H1 (cell line): ENCODE data around the gene PDIA2. TPM values are rescaled to one million over a fixed set of nuclear protein-coding genes. Genes with fewer than 3 reads are reported as not detected.

ENCODE experiments used
- BRCA1 ChIP-seq: IDR thresholded peaks from 2 replicates; pipeline ENCODE4 v1.6.1; 2012; ENCODE audit warnings: low read depth, low read length, improper control_type of control experiment
- RAD21 ChIP-seq, 2 experiments: IDR thresholded peaks in 1 of 2; conservative IDR thresholded peaks in 1 of 2; 2 replicates each; pipeline ENCODE4 v1.6.1; 2011; ENCODE audit warnings: low read depth in 2 of 2, low read length in 2 of 2, improper control_type of control experiment in 1 of 2, inconsistent platforms in 1 of 2, mild to moderate bottlenecking in 1 of 2, moderate library complexity in 1 of 2
- RNF2 ChIP-seq: fragments of 200-900, 300-1000 bp; sonication (generic); IDR thresholded peaks from 2 replicates; pipeline ENCODE4 v1.7.1; 2016; ENCODE audit warnings: borderline replicate concordance, low read depth, mild to moderate bottlenecking, antibody characterized with exemption, low read length; ENCODE audit not compliant: poor library complexity, severe bottlenecking; ENCODE audit errors: missing control alignments
- polyA plus RNA-seq, 7 experiments: library from polyadenylated mRNA; depleted of rRNA in 3 of 7; stranded (reverse) in 5 of 7; unstranded in 2 of 7; fragments of >200 nt in 5 of 7; fragments of 200-250 nt in 2 of 7; gene quantifications; 1 replicate in 5 of 7; 2 replicates in 1 of 7; 4 replicates in 1 of 7; pipeline versions ENCODE4 v1.2.1 to v1.2.3, GENCODE V29; 2011 to 2013; ENCODE audit warnings: missing spikeins in 2 of 7, mixed read lengths in 2 of 7
- total RNA-seq: library from RNA; stranded (reverse); fragmentation: NEBNext Ultra II Directional; extraction: Animal tissue kit (Norgen Biotek cat#: 25700); gene quantifications from 2 replicates; pipeline ENCODE4 v1.2.1, GENCODE V29; 2021

The PDIA2 gene
- total and polyA plus RNA-seq, 2 of the 8 experiments (the other 6 are each of a cell fraction or from before 2014, with no cell fraction given): 0.34 to 0.50 TPM

DNA sequence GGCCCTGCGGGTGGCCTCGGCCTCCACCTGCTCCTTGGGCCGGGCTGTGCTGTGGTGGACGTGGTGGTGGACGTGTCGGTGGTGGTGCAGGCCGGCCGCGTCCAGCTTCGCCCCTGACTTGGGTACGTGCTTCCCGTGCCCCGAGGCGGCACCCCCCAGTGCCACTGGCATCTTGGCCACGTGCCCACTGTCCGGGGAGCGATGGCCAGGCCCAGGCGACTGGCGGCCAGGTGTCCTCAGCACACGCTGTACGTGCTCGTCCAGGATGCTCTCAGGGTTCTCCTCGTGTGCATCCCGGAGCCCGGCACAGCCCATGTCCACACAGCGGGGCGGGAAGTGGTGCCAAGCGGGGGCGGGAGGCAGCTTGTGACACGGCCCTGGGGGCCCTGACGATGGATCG lies 14.9 kb downstream of the PDIA2 start (continued):
- TF ChIP-seq BRCA1 (no peak), RNF2 (no peak), RAD21 (IDR thresholded peaks at IDR 0.05 in 1 of 2, conservative IDR thresholded peaks at IDR 0.05 in 1 of 2; ENCODE audit: low read depth in 2 of 2, low read length in 2 of 2) (no peak)
